Kidney capillary endothelial cell (primary cell): ENCODE measurements around the gene RNASE2.
"Not testable (repeated sequence)": the region's sequence is repeated elsewhere in the genome, so short reads cannot be mapped to it uniquely, and the experiment has no call there.

Source experiments
- DNase-seq: peaks from one replicate; pipeline ENCODE4 v3.0.0-alpha.2; 2018; ENCODE audit warnings: low spot score

The RNASE2 gene

GRCh38 chr14:20982646-20983369 lies 27.5 kb downstream of the RNASE2 start:
- no peak for DNase-seq

GRCh38 chr14:20985650-20986049 lies 30.4 kb downstream of the RNASE2 start:
- not testable (repeated sequence) for DNase-seq

GRCh38 chr14:20986811-20987210 lies 31.5 kb downstream of the RNASE2 start:
- peak; percentile 82 for DNase-seq

GRCh38 chr14:20988717-20989470 lies 33.6 kb downstream of the RNASE2 start:
- DNase-seq: no peak

- DNase-seq: no peak
Measured at GRCh38 chr14:20989471-20989786, 34.1 kb downstream of the RNASE2 start.

GRCh38 chr14:20989787-20990600 lies 34.7 kb downstream of the RNASE2 start, which contains the start of gene METTL17:
TSS of gene METTL17 (plus strand) at chr14:20989980. CDS start at chr14:20990003, 23 bp downstream.
- peak; percentile 95 for DNase-seq

- no peak for DNase-seq
Measured at GRCh38 chr14:20996521-20996920, 41.2 kb downstream of the RNASE2 start.

GRCh38 chr14:20997115-20997514 lies 41.8 kb downstream of the RNASE2 start:
- DNase-seq: no peak

GRCh38 chr14:20997564-20997963 lies 42.3 kb downstream of the RNASE2 start:
- no peak for DNase-seq

- no peak for DNase-seq
Measured at GRCh38 chr14:20998139-20998538, 42.9 kb downstream of the RNASE2 start.

GRCh38 chr14:20998674-20999366 lies 43.5 kb downstream of the RNASE2 start, which contains the start of gene SLC39A2:
TSS of gene SLC39A2 (plus strand) at chr14:20999293. CDS start at chr14:20999447, 154 bp downstream.
- no peak for DNase-seq

- DNase-seq: no peak
Measured at GRCh38 chr14:20999591-20999990, 44.3 kb downstream of the RNASE2 start.

GRCh38 chr14:21001218-21001617 lies 45.9 kb downstream of the RNASE2 start:
- no peak for DNase-seq

- no peak for DNase-seq
Measured at GRCh38 chr14:21003788-21004346, 48.6 kb downstream of the RNASE2 start.
